Stimulated activated CD8-positive, alpha-beta memory T cell treated with anti-CD3 and anti-CD28 coated beads, Interleukin-15, amount 100 ng/mL, for 1 hour (primary cell): ENCODE measurements around the gene SLC9C2.

Experiments
- DNase-seq: peaks from one replicate; pipeline ENCODE4 v3.0.0-alpha.2; 2020; ENCODE audit warnings: low read depth

The SLC9C2 gene

DNA sequence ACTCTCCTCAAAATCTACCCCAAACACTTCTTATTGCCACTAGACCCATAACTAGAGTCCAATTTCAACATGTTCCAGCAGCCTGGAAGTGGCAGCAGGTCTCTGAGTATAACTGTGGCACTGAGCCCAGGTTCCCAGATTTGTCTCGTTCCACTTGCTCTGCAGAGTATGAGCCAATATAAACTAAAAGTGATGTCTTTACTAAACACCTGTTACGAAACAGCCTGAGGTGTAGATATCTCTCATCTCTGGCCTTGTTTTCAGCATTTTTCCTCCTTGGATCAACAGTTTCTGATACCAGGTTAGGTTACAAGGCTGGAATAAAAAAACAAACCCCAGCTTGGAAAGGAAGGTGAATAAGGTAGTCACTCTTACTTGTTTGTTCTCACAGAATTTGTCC lies 150.9 kb downstream of the SLC9C2 start:
- DNase-seq: no peak
